Transverse colon (tissue), 4 donors: ENCODE data around the gene COPZ2. TPM values are rescaled to one million over a fixed set of nuclear protein-coding genes. Genes with fewer than 3 reads are reported as not detected.
"Not testable (repeated sequence)": the region's sequence is repeated elsewhere in the genome, so short reads cannot be mapped to it uniquely, and the experiment has no call there.

ENCODE experiments used
- DNase-seq: peaks from one replicate; pipeline ENCODE4 v3.0.0-alpha.2; 2019
- H3K27ac ChIP-seq, 4 donors: fragments of 200-600 bp; sonication (generic); 2 replicates each; pipeline ENCODE4 v1.5.1; 2016 to 2018; ENCODE audit warnings: inconsistent platforms in 4 of 4
- H3K27me3 ChIP-seq: fragments of 200-600 bp; sonication (generic); 2 replicates; pipeline ENCODE4 v1.5.1; 2017; ENCODE audit warnings: inconsistent platforms
- H3K36me3 ChIP-seq, 4 donors: fragments of 200-600 bp; sonication (generic); 2 replicates each; pipeline ENCODE4 v1.5.1; 2017 to 2019; ENCODE audit warnings: inconsistent platforms in 4 of 4
- H3K4me1 ChIP-seq, 4 donors: fragments of 200-600 bp; sonication (generic); 2 replicates each; pipeline ENCODE4 v1.5.1; 2017 to 2020; ENCODE audit warnings: inconsistent platforms in 4 of 4
- H3K4me3 ChIP-seq, 4 donors: fragments of 200-600 bp; sonication (generic); 1 replicate in 1 of 4; 2 replicates in 3 of 4; pipeline versions ENCODE4 v1.5.1 to v1.6.1; 2017 to 2019; ENCODE audit warnings: inconsistent platforms in 4 of 4
- H3K9me3 ChIP-seq, 2 donors: fragments of 200-600 bp; sonication (generic); 2 replicates each; pipeline ENCODE4 v1.5.1; 2017 to 2019; ENCODE audit warnings: inconsistent platforms in 2 of 2
- CTCF ChIP-seq, 5 experiments: fragments of 200-600 bp in 3 of 5; fragments of 450-650 bp in 2 of 5; sonication (generic) in 3 of 5; IDR thresholded peaks; 1 replicate in 2 of 5; 2 replicates in 3 of 5; pipeline ENCODE4 v1.5.1; 2016 to 2017; ENCODE audit warnings: antibody characterized with exemption in 5 of 5, inconsistent platforms in 3 of 5, mild to moderate bottlenecking in 2 of 5, moderate library complexity in 1 of 5
- EP300 ChIP-seq: sonication (generic); formaldehyde crosslinking; IDR thresholded peaks from one replicate; pipeline ENCODE4 v1.6.1; 2017; ENCODE audit warnings: antibody characterized with exemption, low read depth
- POLR2A ChIP-seq: fragments of 450-650 bp; IDR thresholded peaks from one replicate; pipeline ENCODE4 v1.6.1; 2016; ENCODE audit warnings: antibody characterized with exemption, mild to moderate bottlenecking, moderate library complexity
- POLR2AphosphoS5 ChIP-seq, 3 donors: sonication (generic); formaldehyde crosslinking; IDR thresholded peaks; one replicate each; pipeline ENCODE4 v1.6.1; 2016; ENCODE audit warnings: antibody characterized with exemption in 3 of 3
- WGBS, 2 donors: methylation state at CpG; one replicate each; pipeline ENCODE4 v1.1.5; 2018; ENCODE audit warnings: low coverage in 1 of 2; 5-methylcytosine and 5-hydroxymethylcytosine counted together
- in situ Hi-C, 4 donors: fragments of 200-750 bp; cut with MboI; loops; one replicate each; pipeline versions ENCODE4 v1.15.0 to v1.15.1; 2017; ENCODE audit warnings: low sequenced_read_pairs in 3 of 4, low pct_ligation_motif_present in 1 of 4, low pct_unique_long_range_greater_than_20kb in 1 of 4
- intact Hi-C: fragments of 100-400 bp; cut with DNase I; formaldehyde crosslinking; loops from one replicate; pipeline ENCODE4 v1.15.1; 2023; ENCODE audit warnings: low total_unique reads
- total RNA-seq, 4 donors: library from RNA; depleted of rRNA; stranded (reverse); fragments of >200 nt; gene quantifications; one replicate each; pipeline ENCODE4 v1.1.0, GENCODE V29; 2016

The COPZ2 gene
- total RNA-seq, 4 donors from 2014 or later, result 6.0 to 11.2 (median 8.3) TPM

GRCh38 chr17:48003417-48004151, 34.0 kb downstream of the COPZ2 start:
- 80 to 86% methylated on average over 7 to 17 of the region's 17 CpGs for WGBS, 2 donors
- Histone ChIP-seq H3K9me3 (no peaks in the 10 kb centered on the region), H3K27me3 (peaks cover 8% of the 10 kb centered on the region), H3K4me1 (peaks cover 0 to 17% (median 9%) of the 10 kb centered on the region in 4 donors), H3K36me3 (no peaks in the 10 kb centered on the region), H3K27ac (peak overlapping the region in 2 of 4 donors; percentile 11 to 53), H3K4me3 (no peak overlapping the region)
- in situ Hi-C loops, result no loop called here
- DNase-seq, result no peak
- intact Hi-C loops, result no loop called here
- no peak for TF ChIP-seq POLR2AphosphoS5 (IDR thresholded peaks at IDR 0.05)
- TF ChIP-seq CTCF (IDR thresholded peaks at IDR 0.05), result no peak
- no peak for TF ChIP-seq POLR2A
- TF ChIP-seq EP300, result no peak

GRCh38 chr17:48002916-48003416, 34.6 kb downstream of the COPZ2 start:
- Histone ChIP-seq H3K9me3 (no peaks in the 10 kb centered on the region), H3K4me1 (peaks cover 0 to 17% (median 9%) of the 10 kb centered on the region in 4 donors), H3K4me3 (no peak overlapping the region), H3K27me3 (peaks cover 1% of the 10 kb centered on the region), H3K36me3 (no peaks in the 10 kb centered on the region), H3K27ac (peak overlapping the region in 3 of 4 donors; percentile 11 to 53 (median 52))
- WGBS, 2 donors, result 38 to 72% methylated on average over 1 to 7 of the region's 7 CpGs
- TF ChIP-seq POLR2AphosphoS5 (IDR thresholded peaks at IDR 0.05) (no peak), CTCF (IDR thresholded peaks at IDR 0.05) (no peak), EP300 (no peak), POLR2A (no peak)
- intact Hi-C loops (no loop called here), in situ Hi-C loops (no loop called here)
- DNase-seq, result no peak

GRCh38 chr17:48002266-48002915, 35.2 kb downstream of the COPZ2 start:
- intact Hi-C loops, result no loop called here

GRCh38 chr17:48001657-48002056, 35.9 kb downstream of the COPZ2 start:
- H3K36me3 ChIP-seq, H3K9me3 ChIP-seq, in situ Hi-C loops, intact Hi-C loops, DNase-seq, H3K4me3 ChIP-seq, H3K27me3 ChIP-seq: not testable (repeated sequence)
- peaks cover 0 to 17% (median 9%) of the 10 kb centered on the region in 4 donors for H3K4me1 ChIP-seq
- 93 to 96% methylated on average over 4 to 5 of the region's 5 CpGs for WGBS, 2 donors
- peak overlapping the region; percentile 8 to 63 (median 49) for H3K27ac ChIP-seq

More at GRCh38 chr17:48002266-48002915, 35.2 kb downstream of the COPZ2 start:
- no peaks in the 10 kb centered on the region for H3K36me3 ChIP-seq
- no peak for DNase-seq
- TF ChIP-seq CTCF (IDR thresholded peaks at IDR 0.05), result no peak
- no peak for TF ChIP-seq POLR2AphosphoS5 (IDR thresholded peaks at IDR 0.05)
- no peak for TF ChIP-seq POLR2A
- TF ChIP-seq EP300, result no peak
- H3K4me1 ChIP-seq, result peaks cover 0 to 17% (median 9%) of the 10 kb centered on the region in 4 donors
- H3K4me3 ChIP-seq, result no peak overlapping the region
- WGBS, 2 donors, result 43 to 66% methylated on average over 4 of the region's 4 CpGs
- no peaks in the 10 kb centered on the region for H3K9me3 ChIP-seq
- no peaks in the 10 kb centered on the region for H3K27me3 ChIP-seq
- in situ Hi-C loops, result no loop called here
- peak overlapping the region; percentile 46 to 63 (median 52) for H3K27ac ChIP-seq
